ENCODE data around the gene DSG3.
A peak's percentile ranks its signal among the peaks of the same experiment; 100 is the strongest.

DSG3 gene, protein sequence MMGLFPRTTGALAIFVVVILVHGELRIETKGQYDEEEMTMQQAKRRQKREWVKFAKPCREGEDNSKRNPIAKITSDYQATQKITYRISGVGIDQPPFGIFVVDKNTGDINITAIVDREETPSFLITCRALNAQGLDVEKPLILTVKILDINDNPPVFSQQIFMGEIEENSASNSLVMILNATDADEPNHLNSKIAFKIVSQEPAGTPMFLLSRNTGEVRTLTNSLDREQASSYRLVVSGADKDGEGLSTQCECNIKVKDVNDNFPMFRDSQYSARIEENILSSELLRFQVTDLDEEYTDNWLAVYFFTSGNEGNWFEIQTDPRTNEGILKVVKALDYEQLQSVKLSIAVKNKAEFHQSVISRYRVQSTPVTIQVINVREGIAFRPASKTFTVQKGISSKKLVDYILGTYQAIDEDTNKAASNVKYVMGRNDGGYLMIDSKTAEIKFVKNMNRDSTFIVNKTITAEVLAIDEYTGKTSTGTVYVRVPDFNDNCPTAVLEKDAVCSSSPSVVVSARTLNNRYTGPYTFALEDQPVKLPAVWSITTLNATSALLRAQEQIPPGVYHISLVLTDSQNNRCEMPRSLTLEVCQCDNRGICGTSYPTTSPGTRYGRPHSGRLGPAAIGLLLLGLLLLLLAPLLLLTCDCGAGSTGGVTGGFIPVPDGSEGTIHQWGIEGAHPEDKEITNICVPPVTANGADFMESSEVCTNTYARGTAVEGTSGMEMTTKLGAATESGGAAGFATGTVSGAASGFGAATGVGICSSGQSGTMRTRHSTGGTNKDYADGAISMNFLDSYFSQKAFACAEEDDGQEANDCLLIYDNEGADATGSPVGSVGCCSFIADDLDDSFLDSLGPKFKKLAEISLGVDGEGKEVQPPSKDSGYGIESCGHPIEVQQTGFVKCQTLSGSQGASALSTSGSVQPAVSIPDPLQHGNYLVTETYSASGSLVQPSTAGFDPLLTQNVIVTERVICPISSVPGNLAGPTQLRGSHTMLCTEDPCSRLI

DNA sequence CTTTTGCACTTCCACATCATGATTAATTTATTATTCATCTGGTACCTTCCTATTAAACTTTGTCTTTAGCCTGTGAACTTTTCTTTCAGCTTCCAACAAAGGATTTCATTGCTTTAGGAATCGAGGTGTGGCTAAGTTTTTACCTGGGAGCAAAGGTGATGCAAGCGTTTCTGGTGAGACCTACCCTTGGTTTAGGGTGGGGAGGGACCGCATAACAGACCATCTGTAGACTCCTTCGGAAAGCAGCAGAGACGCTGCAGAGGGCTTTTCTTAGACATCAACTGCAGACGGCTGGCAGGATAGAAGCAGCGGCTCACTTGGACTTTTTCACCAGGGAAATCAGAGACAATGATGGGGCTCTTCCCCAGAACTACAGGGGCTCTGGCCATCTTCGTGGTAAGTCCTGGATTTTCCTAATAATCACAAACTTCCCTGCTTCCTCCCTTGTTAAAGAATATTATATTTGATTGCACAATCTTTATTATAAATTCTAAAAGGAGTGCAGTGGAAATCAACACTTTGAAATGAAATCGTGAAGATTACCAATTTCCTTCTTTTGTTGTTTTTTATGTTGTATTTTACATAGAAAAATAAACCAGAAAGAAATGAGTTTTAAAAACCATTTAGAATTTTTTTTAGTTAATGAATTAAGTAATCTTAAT lies at the start of gene DSG3:
Gene DSG3, plus strand, starts transcription at position 212 of the 662 bp plus-strand sequence. Its CDS starts 137 bp downstream, at position 349.
- DNase-seq: no peak

DNA sequence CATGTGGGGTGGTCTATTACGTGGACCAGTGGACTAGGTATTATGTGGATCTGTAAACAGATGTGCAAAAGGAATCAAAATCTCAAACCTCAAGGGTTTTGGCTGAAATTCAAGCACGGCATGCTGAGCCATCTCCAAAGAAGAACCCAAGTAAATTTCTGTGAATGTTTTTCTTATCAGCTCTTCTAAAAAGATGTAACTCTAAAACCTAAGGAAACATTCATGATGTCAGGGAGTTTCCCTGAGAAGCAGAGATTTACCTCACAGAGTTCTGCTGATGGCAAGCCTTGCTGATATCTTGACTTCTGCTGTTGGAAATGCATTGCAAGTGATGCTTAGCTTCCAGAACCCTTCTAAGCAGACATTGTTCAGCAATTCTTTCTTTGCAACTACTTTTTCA lies 49.4 kb upstream of the DSG3 start:
- DNase-seq: no peak

DNA sequence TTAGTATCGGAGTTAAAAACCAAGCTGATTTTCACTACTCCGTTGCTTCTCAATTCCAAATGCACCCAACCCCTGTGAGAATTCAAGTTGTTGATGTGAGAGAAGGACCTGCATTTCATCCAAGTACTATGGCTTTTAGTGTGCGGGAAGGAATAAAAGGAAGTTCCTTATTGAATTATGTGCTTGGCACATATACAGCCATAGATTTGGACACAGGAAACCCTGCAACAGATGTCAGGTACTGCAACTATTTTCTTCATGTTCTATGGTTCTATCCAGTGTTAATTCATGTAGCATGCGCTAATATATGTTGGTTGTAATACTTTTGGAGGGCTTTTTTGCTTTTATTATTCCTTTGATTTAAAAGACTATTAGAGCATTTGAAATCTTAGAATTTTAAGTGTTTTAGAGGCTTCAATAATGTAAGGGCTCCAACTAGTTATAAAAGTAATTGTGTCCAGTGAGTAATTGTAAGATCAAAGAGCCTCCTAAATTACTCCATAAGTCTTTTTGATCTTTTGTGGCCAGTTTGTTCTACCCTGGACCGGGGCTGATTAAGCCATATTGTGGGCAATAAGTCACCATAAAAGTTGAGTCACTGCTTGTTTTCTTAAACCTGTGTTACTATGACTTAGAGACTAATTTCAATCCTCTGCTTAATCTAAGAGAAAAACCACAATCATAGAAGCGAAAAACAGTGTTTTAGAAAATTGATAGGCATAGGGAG lies 48.1 kb upstream of the DSG3 start:
- no peak for DNase-seq

DNA sequence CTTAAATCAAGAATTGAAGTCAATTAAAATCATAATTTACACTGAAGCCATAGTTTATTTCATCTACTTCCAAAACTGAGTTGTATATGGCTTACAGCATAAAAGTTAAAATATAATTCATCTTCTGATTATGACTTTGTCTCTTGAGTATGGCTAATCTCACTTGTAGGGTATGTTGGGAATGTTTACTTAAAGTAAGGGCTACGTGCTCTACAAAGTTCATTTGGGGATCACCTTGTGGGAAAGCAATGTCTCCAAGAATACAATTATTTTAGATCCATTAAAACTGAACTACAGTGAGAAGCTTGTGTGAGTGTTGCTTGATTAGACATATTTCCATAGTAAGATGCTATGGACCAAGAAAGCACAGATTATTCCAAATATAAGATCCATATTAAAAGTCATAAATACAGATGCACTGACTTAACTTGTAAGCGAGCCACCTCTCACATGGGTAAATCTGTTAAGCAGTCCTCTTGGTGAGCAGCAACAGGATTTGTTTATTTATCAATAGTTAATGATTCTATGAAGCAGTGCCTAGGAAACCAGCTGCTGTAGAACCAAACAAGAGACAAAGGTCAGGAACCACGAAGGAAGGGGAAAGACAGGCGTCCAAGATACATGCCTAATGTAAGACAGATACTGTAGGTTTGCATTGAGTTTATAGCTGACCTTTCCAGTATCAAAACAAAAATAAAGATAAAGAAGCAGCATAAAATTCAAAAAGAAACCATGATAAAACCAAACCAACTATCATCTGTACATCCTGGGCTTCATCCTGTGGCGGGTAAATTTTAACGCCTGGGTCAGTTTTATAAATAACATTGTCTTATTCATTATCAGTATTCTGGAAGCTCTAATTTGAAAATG lies 46.1 kb upstream of the DSG3 start:
- no peak for DNase-seq

DNA sequence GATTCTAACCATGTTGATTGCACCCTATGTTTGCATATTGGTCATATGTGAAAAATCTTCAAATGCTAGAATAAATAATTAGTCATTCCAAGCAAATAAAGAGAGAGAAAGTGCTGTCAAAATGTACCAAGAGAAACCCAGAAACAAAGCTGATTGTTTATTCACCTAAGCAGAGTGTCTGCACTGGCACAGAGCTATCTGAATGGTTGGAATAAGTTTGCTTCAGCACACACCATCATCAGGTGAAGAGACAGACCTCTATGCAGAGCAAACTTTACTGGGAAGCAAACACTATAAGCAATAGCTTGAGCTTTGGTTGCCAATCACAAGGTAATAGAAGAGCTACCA lies 45.5 kb upstream of the DSG3 start:
- no peak for DNase-seq

DNA sequence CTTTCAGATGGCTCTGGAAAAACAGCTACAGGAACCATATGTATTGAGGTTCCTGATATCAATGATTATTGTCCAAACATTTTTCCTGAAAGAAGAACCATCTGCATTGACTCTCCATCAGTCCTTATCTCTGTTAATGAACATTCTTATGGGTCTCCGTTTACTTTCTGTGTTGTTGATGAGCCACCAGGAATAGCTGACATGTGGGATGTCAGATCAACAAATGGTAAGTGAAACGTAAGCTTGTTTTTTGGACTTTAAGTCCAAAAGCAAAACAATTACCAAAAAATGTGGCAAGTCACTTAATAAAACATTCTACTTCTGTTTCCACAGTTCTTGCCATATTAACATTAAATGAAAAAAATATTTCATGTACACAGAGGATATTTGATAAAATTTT lies 44.1 kb upstream of the DSG3 start:
- no peak for DNase-seq

DNA sequence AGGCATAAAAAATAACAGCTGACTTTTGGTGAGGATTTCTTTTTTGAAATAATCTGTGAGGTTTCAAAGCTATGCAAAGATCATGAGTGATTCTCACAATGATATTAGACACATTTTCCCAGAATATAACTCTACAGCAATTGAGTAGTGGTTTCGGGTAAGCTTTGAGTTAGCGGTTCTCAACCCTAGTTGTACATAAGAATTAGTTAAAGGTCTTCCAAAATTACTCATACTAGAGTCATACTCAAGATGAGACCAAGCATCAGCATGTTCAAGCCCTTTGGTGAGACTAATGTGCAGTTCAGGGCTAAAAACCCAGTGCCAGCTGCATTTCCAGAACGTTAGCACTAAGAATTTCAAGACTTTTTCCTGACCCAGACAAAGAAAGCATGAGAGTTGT lies 39.9 kb upstream of the DSG3 start:
- DNase-seq: no peak

DNA sequence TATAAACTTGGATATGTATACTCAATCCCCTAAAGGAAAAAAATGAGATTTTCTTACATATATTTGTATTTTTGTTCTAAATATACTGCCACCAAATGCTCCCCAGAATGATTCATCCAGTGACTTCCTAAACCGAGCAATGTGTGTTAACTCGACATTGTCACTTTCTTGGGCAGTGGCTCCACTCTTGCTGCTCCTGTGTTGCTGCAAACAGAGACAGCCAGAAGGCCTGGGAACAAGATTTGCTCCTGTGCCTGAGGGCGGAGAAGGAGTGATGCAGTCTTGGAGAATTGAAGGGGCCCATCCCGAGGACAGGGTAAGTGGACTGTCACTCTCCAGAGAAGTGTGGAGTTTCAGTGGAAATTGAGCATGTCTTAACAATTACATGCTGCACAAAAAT lies 38.3 kb upstream of the DSG3 start:
- no peak for DNase-seq

DNA sequence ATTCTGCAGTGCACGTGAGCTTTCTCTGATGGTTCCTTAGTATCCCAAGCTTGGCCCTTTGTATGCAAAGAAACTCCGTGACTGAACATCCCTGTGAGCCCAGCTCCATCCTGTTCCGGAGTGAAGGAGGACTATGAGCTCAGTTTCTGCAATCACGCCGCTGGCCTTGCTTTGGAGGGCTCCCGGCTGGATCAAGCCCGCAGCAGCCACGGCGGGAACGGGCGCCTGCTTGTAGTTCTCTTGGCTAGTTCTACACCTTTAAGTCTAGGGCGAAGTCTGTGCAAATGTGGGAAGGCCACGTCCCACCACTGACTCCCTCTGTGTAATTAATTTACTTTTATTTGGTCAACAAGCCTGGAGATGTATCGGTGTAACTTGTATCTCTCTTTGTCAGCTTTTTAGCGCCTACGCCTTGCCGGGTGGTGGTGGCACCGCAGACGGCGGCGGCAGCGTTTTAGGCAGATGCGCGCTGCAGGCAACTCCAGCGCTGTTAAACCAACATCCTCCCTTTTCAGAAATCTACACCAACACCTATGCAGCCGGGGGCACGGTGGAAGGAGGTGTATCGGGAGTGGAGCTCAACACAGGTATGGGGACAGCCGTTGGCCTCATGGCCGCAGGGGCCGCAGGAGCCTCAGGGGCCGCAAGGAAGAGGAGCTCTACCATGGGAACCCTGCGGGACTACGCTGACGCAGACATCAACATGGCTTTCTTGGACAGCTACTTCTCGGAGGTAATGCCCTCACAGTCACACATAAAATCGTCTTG lies 36.6 kb upstream of the DSG3 start:
- no peak for DNase-seq

DNA sequence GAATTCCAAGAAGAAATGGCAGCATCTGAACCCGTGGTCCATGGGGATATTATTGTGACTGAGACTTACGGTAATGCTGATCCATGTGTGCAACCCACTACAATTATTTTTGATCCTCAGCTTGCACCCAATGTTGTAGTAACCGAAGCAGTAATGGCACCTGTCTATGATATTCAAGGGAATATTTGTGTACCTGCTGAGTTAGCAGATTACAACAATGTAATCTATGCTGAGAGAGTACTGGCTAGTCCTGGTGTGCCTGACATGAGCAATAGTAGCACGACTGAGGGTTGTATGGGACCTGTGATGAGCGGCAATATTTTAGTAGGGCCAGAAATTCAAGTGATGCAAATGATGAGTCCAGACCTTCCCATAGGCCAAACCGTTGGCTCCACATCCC lies 34.4 kb upstream of the DSG3 start:
- DNase-seq: no peak

DNA sequence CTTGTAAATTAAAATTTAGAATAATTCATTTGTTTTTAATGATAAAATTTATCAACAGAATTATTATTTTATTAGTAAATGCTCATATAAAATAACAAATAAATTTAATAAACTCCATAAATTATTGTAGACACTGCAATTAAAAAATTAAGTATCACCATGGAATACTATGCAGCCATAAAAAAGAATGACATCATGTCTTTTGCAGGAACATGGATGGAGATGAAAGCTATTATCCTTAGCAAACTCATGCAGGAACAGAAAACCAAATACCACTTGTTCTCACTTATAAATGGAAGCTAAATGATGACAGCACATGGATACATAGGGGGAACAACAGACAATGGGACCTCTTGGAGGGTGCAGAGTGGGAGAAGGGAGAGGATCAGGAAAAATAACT lies 29.7 kb upstream of the DSG3 start:
- DNase-seq: no peak

DNA sequence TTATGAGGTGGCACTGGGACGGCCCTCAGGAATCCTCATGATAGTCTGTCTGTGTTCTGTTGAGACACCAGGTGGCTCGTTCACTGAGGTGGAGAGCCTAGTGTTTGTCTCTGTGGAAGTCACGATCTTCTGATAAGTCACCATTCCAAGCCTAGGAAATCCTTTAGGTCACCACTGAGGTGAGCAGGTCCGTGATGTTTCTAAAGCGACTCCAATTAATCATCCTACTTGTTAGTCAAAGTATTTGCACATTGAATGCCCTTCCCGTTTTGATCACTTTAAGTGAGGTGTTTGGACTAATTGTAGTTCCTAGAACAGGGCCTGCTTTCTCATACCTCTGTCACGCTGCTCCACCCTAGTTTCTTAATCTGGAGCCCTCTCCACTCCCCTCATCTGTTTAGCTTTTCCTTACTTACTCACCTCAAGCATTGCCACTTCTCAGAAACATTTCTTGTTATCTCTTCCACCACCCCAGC lies 28.0 kb upstream of the DSG3 start:
- no peak for DNase-seq

DNA sequence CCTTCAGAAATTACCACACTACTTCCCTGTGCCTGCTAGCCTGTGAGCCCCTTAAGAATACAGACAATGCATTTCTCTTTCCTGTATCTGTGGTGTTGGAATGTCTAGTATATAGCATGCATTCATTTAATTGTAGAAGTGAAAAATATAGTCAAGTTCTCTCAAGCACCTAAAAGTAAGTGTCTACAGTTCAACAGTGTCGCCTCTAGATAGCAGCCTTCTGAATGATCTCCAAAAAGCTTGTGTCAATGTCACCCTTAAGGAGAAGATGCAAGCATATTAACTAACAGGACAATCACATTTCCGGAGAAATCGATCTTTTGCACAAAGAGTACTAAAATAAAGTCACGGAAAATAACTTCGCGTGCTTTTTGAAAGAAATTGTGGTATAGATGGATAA lies 27.5 kb upstream of the DSG3 start:
- no peak for DNase-seq

DNA sequence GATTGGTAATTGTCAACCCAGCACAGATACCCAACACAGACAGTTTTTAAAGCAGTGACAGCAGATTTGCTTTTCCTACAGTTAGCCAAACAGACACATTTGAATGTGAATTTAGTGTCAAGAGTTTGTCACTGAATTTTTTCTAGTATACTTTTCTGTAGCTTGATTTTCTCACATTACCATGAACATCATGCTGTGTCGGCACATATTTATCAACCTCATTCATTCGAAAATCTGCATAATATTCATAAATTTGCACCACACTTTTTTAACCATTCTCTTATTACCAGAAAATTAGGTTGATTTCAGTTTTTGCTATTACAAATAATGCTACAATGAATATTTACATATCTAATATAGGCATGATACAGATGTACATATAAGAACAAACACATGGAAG lies 27.0 kb upstream of the DSG3 start:
- DNase-seq: no peak

DNA sequence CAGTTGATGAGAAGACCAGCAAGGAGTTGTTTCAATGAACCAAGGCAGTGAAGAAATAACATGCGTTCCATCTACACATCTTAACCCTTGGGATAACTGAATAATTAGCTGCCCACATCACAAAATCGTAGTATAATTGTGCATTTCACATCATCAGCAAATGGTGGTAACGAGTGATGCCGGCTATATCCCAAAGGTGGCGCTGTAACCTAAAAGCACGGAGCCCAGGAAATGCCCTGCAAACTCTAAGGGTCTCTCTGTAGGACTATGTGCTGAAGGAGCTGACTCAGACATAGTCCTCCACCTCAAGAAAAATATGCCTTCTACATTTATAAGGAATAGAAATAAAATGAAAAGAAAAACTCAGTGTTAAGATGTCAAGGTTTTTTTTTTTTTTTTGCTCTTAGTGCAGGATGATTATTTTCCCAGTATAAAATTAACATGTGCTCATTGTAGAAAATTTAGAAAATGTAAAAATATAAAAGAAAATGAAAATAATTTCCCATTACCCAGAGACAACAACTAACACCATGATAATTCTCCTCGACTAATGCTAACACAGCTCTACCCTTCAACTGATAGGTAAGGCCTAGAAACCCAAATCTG lies 23.1 kb upstream of the DSG3 start:
- DNase-seq: peak; percentile 45

DNA sequence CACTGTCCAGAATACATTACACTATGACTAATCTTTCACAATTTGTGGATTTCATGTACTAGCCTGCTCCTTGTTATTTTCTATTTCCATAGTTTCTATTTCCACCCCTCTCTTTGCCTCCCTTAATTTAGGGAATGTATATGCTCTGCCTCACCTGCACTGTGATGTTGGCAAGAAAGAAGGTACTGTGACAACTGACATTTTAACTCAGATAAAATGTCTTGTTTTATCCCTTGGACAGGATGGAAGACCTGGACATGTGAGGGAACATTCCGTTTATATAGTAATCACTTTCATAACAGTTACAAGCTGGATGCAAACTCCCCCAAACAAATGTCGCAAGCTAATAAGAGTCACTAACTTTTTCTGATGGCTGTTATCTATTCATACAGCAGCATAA lies 21.5 kb upstream of the DSG3 start:
- DNase-seq: no peak

DNA sequence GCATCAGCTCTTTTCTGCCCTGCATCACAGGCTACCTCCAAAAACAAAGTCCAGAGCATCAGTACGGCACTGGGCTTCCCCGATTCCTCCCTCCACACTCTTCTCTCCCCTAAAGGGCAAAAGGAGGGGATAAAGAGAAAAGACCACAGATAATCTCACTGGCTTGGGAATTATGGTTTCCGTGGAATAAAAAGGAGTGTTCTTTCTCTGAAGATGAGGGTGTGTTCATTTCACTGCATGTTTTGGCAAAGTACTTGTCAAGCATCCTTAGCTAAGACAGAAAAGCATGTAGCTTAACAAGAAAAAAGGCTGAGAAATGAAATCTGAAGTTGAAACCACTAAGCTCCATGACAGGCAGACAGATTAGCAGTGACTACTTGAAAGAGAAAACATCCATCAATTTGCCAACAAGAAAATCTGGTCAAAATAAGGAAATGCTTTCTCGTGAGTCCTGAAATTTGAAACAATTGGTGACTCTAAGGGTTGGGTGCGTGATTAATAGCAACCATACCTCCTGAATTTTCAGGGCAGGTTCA lies 20.6 kb upstream of the DSG3 start:
- DNase-seq: no peak

DNA sequence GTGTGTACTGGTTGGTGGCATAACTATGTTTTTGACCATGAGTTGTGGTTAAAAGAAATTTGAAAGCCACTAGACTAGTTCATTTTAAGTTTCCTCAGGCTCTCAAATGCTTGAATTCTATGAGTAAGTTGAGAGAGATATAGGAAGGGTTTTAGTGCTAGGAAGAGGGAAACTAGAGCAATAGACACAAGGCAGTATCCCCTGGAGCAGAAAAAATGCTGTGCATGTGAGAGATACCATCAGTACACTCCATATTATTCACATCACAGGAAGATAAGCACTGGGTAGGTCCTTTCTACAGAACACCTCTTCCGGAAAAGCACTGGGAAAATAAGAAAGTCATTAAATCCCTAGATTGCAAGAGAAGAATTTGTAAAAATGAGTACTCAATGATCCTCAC lies 19.3 kb upstream of the DSG3 start:
- DNase-seq: no peak

DNA sequence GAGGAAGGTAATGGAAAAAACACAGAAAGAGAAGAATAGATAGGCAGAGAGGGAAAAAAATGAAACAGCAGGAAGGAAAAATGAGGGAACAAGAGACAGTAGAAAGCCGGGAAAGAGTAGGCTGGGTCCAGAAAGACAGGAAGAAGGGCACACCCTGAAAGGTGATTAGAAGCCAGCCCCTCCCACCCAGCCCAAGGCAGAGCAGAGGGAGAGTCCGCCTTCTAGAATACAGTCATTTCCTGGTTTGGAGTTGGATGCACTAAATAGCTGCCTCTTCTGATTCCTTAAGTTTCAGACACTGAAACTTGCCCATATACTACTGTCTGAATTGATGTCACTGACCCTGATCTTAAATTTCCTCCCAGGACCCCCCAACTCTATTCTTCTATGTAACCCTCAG lies 17.9 kb upstream of the DSG3 start:
- DNase-seq: no peak

DNA sequence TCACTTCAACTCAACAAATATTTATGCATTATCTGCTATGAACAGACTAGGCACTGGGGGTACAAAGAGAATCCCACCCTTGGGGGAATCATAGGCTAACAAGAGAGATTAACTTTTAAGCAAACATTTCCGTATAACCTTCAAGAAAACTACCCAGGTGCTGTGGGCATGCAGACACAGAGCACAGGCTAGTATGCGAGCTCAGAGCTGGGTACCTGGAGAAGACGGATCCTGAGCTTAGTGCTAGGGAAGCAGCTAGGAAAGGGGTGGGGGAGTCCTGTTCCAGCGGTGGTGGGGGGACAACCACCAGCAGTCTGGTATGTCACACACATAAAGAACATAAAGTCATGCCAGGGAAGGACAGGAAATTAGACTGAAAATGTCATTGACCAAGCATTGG lies 17.5 kb upstream of the DSG3 start:
- DNase-seq: no peak
